A172 (cell line): ENCODE results near the gene ZNF182. TPM values are rescaled to one million over a fixed set of nuclear protein-coding genes. Genes with fewer than 3 reads are reported as not detected.

Experiments used
- total RNA-seq: library from RNA; depleted of rRNA; stranded (reverse); fragments of >200 nt; shearing (Covaris generic); gene quantifications from 2 replicates; pipeline ENCODE4 v1.2.3, GENCODE V29; 2014; rRNA removed

ZNF182 gene
- total RNA-seq, 1 experiment from 2014 or later: 4.2 TPM

Other genes starting within 250 kb of the ZNF182 start
- 4.0 and 8.9 TPM in 2 replicates for gene ZNF81, start 167.1 kb downstream of the ZNF182 start, total RNA-seq
- gene SPACA5, start 3.0 kb upstream of the ZNF182 start, total RNA-seq: not detected in 2 replicates
- gene ZNF630, start 67.7 kb upstream of the ZNF182 start, total RNA-seq: 2.7 and 3.5 TPM in 2 replicates
- not detected in 2 replicates for gene SPACA5B, start 126.6 kb upstream of the ZNF182 start, total RNA-seq
- not detected in 2 replicates for gene SSX5, start 192.8 kb upstream of the ZNF182 start, total RNA-seq